Stimulated activated CD8-positive, alpha-beta memory T cell treated with anti-CD3 and anti-CD28 coated beads, Interleukin-12 subunit alpha, Interleukin-12 subunit beta, amount 100 ng/mL, for 4 hours (primary cell): ENCODE results near the gene DNAJB8.

Source experiments
- DNase-seq: peaks from one replicate; pipeline ENCODE4 v3.0.0-alpha.2; 2020; ENCODE audit warnings: low read depth

Gene DNAJB8

GRCh38 chr3:128482666-128483656 lies 16.3 kb upstream of the DNAJB8 start:
- no peak for DNase-seq

- no peak for DNase-seq
These were observed 15.5 kb upstream of the DNAJB8 start for GRCh38 chr3:128482175-128482574.

- DNase-seq: no peak
These were observed 14.8 kb upstream of the DNAJB8 start for GRCh38 chr3:128481438-128481942.

- DNase-seq: no peak
These were observed 14.2 kb upstream of the DNAJB8 start for GRCh38 chr3:128480717-128481437.

GRCh38 chr3:128480278-128480677 lies 13.6 kb upstream of the DNAJB8 start:
- DNase-seq: no peak

GRCh38 chr3:128479558-128480086 lies 12.9 kb upstream of the DNAJB8 start:
- DNase-seq: no peak

- DNase-seq: no peak
These were observed 12.2 kb upstream of the DNAJB8 start for GRCh38 chr3:128478576-128479506.

GRCh38 chr3:128476659-128477058 lies 10.0 kb upstream of the DNAJB8 start:
- no peak for DNase-seq

- no peak for DNase-seq
These were observed 8.7 kb upstream of the DNAJB8 start for GRCh38 chr3:128475355-128475754.

- DNase-seq: no peak
These were observed 7.0 kb upstream of the DNAJB8 start for GRCh38 chr3:128473737-128474136.

GRCh38 chr3:128473180-128473519 lies 6.5 kb upstream of the DNAJB8 start:
- no peak for DNase-seq

- DNase-seq: no peak
These were observed 5.9 kb upstream of the DNAJB8 start for GRCh38 chr3:128472449-128473179.

- DNase-seq: no peak
These were observed 5.0 kb upstream of the DNAJB8 start for GRCh38 chr3:128471720-128472119.

GRCh38 chr3:128471110-128471509 lies 4.4 kb upstream of the DNAJB8 start:
- DNase-seq: no peak

GRCh38 chr3:128470134-128470899 lies 3.6 kb upstream of the DNAJB8 start:
- DNase-seq: no peak

GRCh38 chr3:128469556-128469955 lies 2.9 kb upstream of the DNAJB8 start:
- no peak for DNase-seq

- no peak for DNase-seq
These were observed 2.3 kb upstream of the DNAJB8 start for GRCh38 chr3:128468791-128469527.

GRCh38 chr3:128468285-128468790 lies 1.6 kb upstream of the DNAJB8 start:
- no peak for DNase-seq

- no peak for DNase-seq
These were observed 2.0 kb downstream of the DNAJB8 start for GRCh38 chr3:128464702-128465101.
